GM18511 (cell line): Measurements from ENCODE around the gene HOXA2.

ENCODE experiments used
- ATAC-seq: cut with Tn5 transposase; IDR thresholded peaks from one replicate; pipeline ENCODE4 v1.9.1; 2021; ENCODE audit warnings: mild to moderate bottlenecking, moderate library complexity; ENCODE audit not compliant: unreplicated experiment

The HOXA2 gene

DNA sequence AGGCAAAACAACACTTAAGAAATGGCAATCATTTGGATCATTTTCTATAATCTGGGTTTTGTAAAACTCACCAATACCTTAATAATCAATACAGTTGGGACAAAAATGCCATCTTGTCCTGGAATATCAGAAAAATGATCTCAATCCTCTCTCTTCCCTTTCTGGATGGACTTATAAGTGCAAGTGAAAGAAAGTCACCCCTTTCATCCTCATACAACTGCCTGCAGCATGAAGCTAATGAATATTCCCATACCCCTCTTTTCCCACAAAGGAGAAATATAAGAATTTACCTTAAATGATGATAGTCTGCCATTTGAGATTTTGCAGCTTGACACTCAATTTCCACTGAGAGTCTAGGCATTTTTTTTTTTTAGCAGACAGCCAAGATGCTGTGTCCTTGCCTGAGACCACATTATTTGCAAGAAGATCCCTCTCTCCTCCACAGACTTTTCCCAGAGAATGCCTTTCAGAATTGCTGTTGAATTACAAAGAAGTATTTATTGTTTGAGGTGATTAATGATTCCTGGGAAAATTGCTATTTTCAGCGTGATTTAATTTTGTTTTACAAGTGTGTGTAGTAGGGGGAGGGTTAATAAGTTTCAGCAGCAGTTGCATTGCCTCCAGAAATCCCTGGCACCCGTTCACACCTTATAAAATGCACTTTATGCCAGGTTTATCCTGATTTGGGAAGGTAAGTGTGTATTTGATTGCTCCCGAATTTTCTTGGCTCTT lies 24.3 kb upstream of the HOXA2 start:
- no peak for ATAC-seq

DNA sequence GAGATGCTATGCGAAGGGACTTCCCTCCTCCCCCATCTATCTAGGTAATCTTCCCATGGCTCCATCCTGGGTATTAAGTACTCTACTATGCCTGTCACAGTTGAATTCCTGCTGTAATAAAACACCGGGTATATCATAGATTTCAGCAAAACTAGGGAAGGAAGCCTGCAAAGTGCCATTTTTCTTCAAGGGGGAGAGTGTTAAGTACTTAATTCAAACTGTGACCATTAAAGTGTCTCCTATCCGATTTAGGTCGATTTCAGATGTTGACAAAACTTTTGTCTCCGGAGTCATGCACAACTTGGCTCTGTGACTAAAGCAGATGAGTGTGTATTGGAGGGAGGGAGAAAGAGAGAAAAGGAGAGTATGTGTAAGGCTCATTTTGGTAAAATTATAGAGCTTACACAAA lies 23.5 kb upstream of the HOXA2 start:
- ATAC-seq = no peak

DNA sequence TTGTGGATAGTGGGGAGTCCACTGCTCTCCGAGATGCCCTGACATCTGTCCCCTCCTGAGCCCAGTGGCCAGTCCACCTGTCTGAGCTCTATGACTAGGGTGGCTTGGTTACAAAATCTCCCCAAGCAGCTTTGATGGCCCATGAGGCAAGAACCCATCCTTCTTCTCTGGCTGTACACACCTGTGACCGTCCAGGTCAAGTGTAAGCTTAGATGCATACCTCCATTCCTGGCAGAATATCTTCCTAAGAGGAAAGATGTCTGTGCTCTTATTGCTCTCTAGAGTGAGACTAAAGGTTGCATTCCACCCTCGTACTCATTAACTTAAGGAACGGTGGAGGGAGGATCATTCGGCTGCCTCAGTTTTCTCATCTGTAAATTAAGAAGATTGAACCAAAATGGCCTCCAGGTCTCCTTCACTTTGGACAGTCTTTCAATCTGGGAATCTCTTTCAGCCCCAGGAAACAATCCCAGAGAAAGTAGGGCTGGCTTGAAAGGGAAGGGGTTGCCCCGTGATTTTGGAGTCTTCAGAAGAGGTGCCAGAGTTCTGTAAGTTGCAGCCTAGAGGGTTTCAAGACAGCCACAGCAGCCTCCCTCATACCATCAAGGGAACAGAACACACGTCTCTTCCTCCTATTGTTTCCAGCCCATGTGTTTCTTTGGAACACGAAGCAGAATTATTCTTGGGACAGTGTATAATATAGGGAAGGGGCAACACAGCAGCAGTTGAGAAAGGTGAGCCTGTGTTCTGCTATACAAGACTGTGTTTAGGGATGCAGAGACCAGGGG lies 22.6 kb upstream of the HOXA2 start:
- ATAC-seq = no peak

DNA sequence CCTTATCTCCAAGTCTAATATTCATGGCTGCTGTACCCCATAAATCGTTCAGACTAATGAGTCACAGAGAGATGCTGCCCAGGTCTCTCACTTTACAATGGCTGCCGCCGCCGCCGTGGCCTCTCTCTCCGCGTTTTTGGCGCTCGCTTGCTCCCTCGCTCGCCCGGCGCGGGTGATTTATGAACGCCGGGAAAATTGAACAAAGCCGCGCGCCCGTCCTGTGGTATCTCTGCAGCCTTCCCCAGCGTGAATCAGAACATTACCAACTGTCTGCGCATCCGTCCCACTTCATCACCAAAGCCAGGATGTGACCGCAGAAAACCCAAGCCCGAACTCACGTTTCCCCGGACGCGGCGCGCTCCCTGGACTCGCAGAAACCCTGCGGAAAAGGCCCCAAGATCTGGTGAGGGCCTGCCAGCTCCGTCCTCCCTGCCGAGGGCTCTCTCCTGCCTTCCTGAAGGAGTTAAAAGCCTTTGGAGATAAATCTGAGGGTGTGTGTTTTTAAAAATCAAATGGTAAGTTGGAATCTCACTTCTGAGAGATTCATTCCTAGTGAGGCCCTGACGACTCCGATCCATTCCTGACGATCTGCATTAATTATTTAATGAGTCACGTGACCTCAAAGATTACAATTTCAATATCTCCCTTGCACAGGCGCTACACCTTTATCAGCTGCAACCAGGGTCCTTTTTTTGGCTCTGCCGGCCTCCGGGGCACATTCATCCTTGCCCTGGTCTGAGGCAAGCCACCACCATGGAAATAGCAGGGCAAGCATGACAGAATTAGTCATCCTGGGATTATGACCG lies 21.8 kb upstream of the HOXA2 start:
- ATAC-seq = no peak

DNA sequence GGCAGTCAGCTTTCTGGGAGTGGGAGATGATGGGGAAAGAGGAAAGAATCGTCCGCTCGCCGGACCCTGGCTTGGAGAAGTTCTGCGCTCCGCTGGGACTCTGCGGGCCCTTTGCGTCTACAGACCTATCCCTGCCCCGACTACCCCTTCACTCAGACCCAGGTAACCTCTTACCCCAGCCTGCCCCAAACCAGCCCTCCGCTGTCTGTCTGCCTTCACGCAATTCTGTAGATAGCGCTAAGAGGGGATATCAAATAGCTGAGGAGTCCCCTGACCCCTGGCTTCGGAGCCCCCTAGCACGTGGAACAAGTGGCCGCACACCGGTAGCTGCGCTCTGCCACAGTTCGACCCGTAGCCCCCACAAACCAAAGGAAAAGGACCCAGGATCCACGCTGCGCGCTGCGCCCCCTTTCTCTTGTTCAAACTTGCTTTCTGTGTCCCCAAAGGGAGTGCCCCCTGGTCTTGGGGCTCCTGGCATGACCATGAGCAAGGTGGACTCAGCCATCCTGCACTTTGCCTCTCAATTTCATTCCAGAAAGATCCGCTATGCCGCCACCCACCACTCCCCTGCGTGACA lies 21.1 kb upstream of the HOXA2 start:
- ATAC-seq = no peak

DNA sequence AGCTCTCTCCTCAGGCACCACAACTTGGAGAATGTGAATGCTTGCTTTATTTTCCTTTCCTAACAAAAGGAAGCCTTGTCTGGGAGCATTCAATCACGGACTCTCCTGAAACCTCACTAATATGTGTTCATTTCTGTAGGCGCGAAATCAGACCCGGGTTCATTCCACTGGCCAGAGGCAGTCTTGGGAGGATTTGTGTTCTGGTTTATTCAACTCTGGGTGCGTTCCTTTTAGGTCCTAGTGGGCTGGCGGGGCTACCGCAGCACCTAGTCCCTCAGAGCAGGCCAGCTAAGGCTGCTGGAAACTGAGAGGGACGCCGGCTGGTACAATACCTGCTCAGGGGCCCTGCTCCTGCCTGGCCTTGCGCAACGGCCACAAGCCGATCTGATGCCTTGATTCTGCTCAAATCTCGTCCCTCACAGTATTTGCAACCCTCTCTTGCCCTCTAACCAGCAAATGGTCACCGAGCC lies 20.6 kb upstream of the HOXA2 start:
- no peak for ATAC-seq

DNA sequence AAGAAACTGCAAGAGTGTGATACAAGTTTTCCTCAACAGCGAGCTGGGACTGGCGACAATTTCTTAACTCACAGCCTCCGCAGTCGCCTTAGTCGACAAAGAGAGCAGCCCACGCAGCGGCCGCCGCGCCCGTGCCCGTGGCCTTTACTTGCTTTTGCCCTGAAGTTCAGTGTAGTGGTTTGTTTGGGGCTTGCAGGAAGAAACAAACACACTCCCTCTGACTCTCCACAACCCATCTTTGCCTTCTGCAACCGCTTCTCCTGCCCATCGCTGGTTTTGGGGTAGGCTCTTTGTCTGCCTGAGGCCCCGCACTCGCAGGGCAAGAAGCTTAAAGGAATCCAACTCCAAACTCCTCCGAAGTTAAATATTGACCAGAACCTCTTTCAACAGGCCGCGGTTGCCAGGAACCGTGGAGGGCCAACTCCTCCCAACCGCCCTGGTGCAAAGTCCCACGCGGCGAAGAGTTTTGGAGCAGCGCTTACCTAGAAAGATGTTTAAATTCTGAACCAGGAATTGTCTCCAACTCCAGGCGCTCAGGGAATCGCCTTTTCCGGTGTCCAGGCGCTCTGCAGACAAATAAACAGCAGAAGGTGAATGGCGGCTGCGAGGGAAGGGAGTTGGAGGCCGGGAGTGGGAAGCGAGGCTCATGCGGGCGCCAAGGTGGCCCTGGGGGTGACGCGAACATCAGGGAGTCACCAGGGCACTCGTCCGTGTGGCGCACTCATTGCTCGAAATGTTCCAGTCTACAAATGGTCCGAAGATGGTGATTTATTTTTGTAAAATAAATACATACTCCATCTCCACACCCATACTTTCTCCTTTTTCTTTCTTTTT lies 19.8 kb upstream of the HOXA2 start:
- no peak for ATAC-seq

DNA sequence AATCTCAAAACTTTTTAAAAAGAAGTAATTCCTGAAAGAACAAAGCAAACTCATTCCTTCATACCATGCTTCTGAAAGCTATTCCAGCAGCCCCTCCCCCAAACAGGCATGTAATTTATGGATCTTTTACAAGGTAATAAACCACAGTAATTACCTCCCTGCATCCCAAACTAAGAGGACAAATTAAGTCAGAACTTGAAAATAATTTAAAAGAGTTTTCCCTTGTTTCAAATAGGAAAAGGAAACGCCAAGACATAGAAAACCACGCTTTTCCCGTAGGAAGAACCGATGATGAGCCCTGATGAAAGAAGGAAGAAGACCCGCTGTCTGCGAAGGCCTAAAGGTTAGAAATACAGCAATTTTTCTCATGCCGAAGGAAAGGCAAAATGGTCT lies 19.2 kb upstream of the HOXA2 start:
- ATAC-seq = no peak

DNA sequence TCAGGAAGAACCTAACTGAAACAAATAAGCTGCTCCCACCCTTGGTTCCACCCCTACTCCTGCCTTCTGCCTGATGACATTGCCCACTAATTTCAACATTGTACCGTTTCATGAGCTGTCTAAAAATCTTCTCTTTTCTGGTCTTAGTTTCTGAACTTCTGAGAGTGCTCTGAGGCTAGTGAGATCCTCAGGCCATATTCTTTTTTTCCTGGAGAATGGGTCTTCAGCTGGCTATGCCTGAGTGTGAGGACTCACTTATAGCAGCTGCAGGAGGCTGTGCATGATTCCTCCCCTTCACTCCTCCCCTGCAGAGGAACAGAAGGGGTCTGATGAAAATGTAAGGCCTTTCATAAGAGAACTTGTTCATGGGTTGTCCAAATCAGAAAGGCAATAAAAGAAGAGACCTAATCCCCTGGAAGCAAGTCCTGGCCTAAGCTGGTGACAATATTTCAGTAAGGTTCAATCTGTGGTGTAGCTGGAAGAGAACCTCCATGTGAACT lies 17.0 kb upstream of the HOXA2 start:
- no peak for ATAC-seq

DNA sequence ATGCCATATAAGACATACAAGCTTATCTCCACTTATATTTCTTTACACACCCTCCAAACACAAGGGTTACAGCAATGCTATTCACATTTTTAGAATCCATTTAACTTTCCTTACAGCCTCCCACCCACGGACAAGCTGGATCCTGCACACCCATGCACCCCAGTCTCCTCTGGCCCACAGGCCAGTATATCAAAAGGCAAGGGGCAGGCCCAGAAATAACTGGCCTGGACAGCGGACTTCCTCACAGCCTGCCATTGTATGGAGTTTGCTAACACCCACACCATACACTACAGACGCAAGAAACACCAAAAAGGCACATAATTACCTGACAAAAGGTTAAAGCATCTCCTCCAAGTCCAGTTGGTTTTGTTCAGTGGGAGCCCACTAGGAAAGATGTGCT lies 16.1 kb upstream of the HOXA2 start:
- ATAC-seq = no peak

DNA sequence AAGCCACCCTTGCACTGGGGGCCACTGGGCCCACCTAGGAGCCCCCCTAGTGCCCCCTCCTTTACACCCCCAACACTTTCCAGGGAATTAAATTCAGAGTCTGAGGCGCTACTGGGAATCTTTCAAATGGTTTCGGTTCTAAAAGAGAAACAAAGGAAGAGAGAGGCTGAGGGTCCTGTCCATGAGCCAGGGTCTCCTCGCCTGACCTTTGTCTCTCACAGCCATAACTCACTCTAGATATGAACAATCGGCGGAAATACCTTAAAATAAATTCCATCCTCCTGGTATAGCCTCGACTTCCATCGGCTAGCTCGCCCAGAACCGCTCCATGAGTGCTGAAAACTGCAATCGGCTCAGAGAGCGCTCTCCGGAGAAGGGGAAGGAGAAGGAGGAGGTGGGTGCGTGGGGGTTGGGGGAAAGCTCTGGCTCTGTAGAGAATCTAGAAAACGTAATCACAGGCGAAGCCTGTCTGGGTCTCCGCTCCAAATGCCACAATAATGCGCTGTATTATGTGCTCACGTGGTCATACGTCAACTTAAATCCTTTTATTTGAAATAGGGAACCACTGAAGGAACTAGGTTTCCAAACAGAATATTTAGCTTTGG lies 15.5 kb upstream of the HOXA2 start:
- no peak for ATAC-seq

DNA sequence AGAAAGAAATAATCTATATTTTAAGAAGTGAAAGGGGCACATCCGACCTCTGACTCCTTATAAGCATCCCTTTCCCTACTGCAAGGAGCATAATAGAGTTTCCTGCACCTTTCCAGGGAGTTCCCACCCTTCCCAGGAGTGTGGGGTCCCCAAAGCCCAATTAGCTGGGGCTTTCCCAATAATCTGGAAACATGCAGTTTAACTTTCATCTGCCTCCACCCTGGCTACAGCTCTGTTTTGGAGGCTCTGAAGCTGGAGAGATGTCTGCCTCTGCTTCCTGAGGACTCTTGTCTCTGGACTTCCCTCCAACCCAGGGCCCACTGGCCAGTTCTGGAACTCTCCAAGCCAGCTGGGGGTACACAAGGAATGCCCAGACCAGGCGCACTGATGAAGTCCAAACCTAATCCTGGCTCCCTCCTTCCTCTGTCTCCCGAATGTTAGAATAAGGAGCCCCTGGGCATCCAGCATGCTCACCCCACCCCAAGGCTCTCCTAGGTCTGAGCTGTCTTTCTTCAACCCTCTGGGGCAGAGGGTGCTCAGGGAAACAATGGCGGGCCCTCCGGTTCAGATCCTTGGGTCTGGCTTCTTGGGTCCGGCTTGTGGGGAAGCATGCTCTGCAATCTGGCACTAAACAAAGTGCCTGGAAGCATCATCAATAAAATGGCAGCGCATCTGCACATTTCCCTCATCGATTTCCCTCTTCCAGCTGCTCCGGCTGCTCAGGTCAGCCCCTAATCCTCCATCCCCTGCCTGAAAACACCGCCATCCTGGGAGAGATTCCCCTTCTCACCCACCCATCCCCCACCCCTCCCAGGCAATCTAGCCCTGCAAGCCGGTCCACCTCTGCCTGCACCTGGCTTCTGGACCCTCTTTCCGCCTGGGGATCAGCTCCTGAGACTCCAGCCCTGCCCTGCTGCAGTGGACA lies 14.7 kb upstream of the HOXA2 start:
- ATAC-seq = no peak

DNA sequence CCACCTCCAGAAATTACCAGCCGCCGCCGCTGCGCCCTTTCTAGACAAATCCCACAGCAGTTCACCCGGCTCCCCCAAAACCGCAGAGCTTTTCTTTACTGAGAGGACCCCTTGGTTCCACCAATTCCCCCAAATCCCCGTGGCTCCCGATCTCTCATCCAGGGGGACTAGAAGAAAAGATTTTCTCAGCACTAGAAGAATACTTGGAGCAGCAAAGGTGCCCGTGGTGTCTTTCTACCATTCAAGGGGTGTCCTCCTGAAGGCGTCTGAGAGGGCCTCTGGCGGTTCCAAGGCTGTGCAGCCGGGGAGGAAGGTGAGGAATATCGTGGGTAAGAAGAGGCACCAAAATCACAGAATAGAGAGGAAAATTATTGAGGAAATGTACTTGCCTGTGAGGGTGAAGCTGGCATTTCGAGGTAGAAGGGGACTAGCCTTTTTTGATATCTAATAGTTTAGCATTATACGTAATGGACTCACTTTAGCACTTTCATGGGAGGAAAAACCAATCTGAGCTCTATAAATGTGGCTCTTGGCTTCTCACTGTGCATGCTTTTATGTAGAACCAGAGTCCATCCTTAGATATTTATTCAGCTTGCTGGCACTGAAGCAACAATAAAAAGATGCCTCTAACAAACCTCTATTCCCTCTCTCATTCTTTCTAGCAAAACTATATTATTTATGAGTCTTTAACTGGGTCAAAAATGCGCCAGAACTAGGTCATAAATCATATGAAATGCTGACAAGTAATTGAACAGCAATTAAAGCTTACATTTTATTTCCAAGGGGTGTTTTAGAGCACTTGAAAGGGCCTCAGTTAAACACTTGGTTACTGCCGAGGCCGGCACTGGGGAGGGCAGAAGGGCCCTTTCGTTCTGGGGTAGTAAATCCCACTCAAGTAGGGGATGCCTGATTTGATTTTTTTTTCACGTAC lies 13.8 kb upstream of the HOXA2 start:
- no peak for ATAC-seq

DNA sequence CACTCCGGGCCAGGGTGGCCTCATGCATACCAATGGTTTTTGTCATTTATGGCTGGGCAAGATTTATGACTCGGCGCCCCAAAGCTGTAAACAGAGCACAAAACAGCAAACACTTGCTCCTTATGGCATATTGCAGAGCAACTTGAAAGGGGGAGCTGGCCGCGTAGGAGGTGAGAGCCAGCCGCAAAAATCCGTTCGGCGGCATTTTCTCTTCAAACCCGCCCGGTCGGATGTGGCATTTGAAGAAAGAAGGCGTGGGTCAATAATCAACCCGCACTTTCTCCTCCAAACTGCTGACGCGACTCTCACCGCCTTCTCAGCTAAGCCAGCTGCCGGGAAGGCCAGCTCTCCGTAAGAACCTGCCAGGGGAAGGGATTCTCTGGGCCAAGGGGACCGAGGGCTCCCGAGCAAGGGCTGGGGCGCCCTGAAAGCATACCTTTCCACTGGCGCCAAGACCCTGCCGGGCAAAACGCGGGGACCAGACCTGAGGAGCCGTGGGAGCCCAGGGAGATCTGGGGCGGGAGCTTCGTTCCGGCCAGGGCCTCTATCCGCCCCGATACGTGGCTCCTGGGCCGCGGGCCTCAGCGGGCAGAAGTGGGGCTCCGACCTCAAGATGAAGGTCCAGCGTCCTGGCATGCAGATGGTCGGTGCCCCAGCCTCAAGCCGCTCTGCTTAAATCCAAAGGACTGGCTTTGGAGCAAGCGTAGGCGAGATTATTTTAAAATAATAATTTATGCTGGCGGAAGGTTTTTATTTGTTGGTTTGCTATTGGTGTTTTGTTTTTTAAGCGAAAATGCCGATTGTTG lies 12.9 kb upstream of the HOXA2 start:
- ATAC-seq = no peak

DNA sequence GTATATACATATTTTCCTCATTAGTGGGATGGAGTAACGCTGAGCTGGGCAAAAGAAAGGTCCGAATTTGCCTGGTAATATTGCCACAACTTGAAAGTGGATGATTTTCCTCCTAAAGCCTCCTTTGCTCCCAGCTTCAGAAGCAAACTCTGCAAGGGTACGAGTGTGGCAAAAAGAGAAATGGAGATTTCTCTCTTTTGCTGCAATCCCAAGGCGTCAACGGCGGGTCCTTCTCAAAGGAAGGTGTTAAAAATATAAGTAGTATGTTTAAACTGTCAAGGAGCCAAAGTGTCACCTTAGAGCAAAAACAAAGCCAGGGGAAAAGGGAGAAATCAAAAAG lies 12.4 kb upstream of the HOXA2 start:
- no peak for ATAC-seq

DNA sequence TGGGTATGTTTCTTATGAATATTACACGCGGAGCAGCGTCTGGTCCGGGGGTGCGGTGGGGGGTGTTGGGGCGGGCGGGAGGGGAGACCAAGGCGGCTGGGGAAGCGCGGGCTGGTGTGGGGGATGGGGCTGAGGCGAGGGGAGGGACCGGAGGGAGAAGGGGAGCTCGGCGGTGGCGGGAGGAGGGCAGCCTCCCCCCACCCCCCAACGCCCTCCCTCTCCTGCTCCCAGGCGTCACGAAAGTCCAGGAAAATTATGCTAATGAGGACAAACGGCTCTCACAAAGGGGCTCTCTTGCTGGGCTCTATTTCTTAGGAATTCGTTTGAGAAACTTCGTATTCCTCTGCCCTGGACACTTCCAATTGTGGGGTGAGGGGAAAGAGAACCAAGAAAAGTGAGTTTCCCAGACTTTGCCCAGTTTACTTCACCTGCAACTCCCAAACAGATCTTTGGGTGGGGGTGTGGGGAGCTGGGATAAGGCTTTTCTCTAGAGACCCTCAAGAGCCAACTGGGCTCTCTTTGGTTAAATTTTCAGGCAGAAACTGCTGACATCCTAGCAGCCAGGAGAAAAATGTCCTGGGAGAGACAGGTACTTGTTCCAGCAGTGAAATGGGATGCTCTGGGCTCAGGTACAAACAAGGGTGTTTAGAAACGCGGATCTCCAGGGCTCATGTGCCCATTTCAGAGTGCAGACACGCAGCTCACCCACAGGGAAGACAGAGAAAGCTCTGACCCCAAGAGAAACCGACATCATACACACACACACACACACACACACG lies 11.7 kb upstream of the HOXA2 start:
- no peak for ATAC-seq
